ENCODE measurements around the gene S100A5.

DNA sequence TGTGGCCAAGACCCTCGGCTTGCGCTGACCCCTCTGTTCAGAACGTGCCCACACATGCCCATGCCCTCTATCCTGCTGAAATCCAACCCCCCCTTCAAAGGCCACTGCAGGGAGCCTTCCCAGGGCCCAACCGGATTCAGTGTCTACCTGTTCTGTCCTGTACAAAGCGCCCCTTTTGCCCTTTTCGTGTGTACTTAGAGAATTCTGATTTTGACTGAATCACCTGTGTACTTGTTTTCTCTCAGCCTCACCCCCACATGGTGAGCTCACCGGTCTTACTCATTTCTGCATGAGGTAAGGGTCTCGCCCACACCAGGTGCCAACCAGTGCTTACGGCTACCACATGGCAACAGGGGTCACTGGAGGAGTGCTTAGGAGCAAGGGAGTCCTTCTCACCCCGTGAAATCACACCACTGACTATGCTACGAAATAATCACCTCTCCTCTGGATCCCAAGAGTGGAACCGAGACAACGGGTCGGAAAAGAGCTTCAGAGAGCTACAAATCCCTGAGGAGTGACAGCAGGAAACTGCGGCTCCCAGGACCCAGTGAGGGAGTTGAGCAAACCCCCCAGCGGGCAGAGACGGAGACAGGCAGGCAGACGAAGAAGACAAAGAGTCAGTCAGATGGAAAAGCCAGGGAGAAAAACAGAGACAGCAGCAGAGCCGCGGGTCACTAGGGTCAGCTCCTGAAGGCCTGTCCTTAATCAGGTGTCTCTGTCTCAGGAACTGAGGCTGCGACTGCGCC lies 27.1 kb upstream of the S100A5 start:
- TF ChIP-seq YY1 (IDR thresholded peaks at IDR 0.05; ENCODE audit: insufficient read depth, insufficient read length), result no peak
- no peak for TF ChIP-seq SUZ12 (IDR thresholded peaks at IDR 0.05; ENCODE audit: extremely low read depth, insufficient read depth, insufficient read length)

Measured in NT2/D1 (cell line).